ENCODE measurements around the gene ST3GAL5. TPM values are rescaled to one million over a fixed set of nuclear protein-coding genes. Genes with fewer than 3 reads are reported as not detected.

ST3GAL5 gene
- total RNA-seq, 1 experiment from 2014 or later, result 5.9 TPM

- BruUV-seq (replicated peaks), result no TSS peak
- Histone ChIP-seq H3K4me2 (no peak overlapping the region), H3K4me3 (no peak overlapping the region), H3K79me2 (ENCODE audit: low read depth) (0 out of 2 replicates have a peak, but pooled peaks cover 4% of the 10 kb centered on the region), H4K20me1 (ENCODE audit: insufficient read depth) (peaks cover 4% of the 10 kb centered on the region; the same call in 1 of the 2 replicates), H3K27ac (no peak overlapping the region), H3K36me3 (ENCODE audit: low read depth) (0 out of 2 replicates have a peak, but pooled peaks cover 5% of the 10 kb centered on the region), H3K27me3 (ENCODE audit: insufficient read depth, low read depth) (no peaks in the 10 kb centered on the region), H2AFZ (no peak overlapping the region), H3K9me2 (ENCODE audit: insufficient read depth) (no peaks in the 10 kb centered on the region), H3F3A (ENCODE audit: insufficient read depth, low read depth) (no peaks in the 10 kb centered on the region), H3K9me3 (ENCODE audit: insufficient read depth, low read depth) (no peaks in the 10 kb centered on the region), H3K4me1 (replicated peaks; ENCODE audit: insufficient read depth) (no peaks in the 10 kb centered on the region)
- ChIA-PET CTCF (no interaction called here), POLR2A (ENCODE audit: unreplicated experiment) (no interaction called here)
- TF ChIP-seq CTCF (conservative IDR thresholded peaks at IDR 0.05), result no peak
- no peak for TF ChIP-seq EZH2 (IDR thresholded peaks at IDR 0.05; ENCODE audit: low read depth)
- no peak for DNase-seq
- intact Hi-C loops (cut with micrococcal nuclease; ENCODE audit: unreplicated experiment), result no loop called here
Measured at GRCh38 chr2:85872536-85873161, 16.1 kb downstream of the ST3GAL5 start.

- Histone ChIP-seq H3K36me3 (ENCODE audit: low read depth) (0 out of 2 replicates have a peak, but pooled peaks cover 5% of the 10 kb centered on the region), H3K9me3 (ENCODE audit: insufficient read depth, low read depth) (no peaks in the 10 kb centered on the region), H3K4me2 (no peak overlapping the region), H3K79me2 (ENCODE audit: low read depth) (0 out of 2 replicates have a peak, but pooled peaks cover 4% of the 10 kb centered on the region), H3K27ac (no peak overlapping the region), H3K9me2 (ENCODE audit: insufficient read depth) (no peaks in the 10 kb centered on the region), H3K4me1 (replicated peaks; ENCODE audit: insufficient read depth) (no peaks in the 10 kb centered on the region), H4K20me1 (ENCODE audit: insufficient read depth) (peaks cover 4% of the 10 kb centered on the region; the same call in 1 of the 2 replicates), H3F3A (ENCODE audit: insufficient read depth, low read depth) (no peaks in the 10 kb centered on the region), H3K4me3 (no peak overlapping the region), H2AFZ (no peak overlapping the region), H3K27me3 (ENCODE audit: insufficient read depth, low read depth) (no peaks in the 10 kb centered on the region)
- CTCF ChIA-PET, result interaction anchor here (0.7 kb wide), 1 partner anchor 60 kb away, joined by 6 read pairs; no protein-coding TSS in a partner anchor
- DNase-seq, result no peak
- POLR2A ChIA-PET (ENCODE audit: unreplicated experiment), result no interaction called here
- no TSS peak for BruUV-seq (replicated peaks)
- intact Hi-C loops (cut with micrococcal nuclease; ENCODE audit: unreplicated experiment), result no loop called here
- TF ChIP-seq EZH2 (IDR thresholded peaks at IDR 0.05; ENCODE audit: low read depth), result no peak
- no peak for TF ChIP-seq CTCF (conservative IDR thresholded peaks at IDR 0.05)
Measured at GRCh38 chr2:85871494-85872164, 17.2 kb downstream of the ST3GAL5 start.

- CTCF ChIA-PET, result no interaction called here
- Histone ChIP-seq H3K27me3 (ENCODE audit: insufficient read depth, low read depth) (no peaks in the 10 kb centered on the region), H3K79me2 (ENCODE audit: low read depth) (0 out of 2 replicates have a peak, but pooled peaks cover 2% of the 10 kb centered on the region), H2AFZ (no peak overlapping the region), H3K4me2 (no peak overlapping the region), H3K9me3 (ENCODE audit: insufficient read depth, low read depth) (no peaks in the 10 kb centered on the region), H3F3A (ENCODE audit: insufficient read depth, low read depth) (no peaks in the 10 kb centered on the region), H3K9me2 (ENCODE audit: insufficient read depth) (no peaks in the 10 kb centered on the region), H3K27ac (no peak overlapping the region), H3K36me3 (ENCODE audit: low read depth) (0 out of 2 replicates have a peak, but pooled peaks cover 5% of the 10 kb centered on the region), H4K20me1 (ENCODE audit: insufficient read depth) (no peaks in the 10 kb centered on the region), H3K4me1 (replicated peaks; ENCODE audit: insufficient read depth) (no peaks in the 10 kb centered on the region), H3K4me3 (no peak overlapping the region)
- DNase-seq, result no peak
- intact Hi-C loops (cut with micrococcal nuclease; ENCODE audit: unreplicated experiment), result no loop called here
- TF ChIP-seq CTCF (conservative IDR thresholded peaks at IDR 0.05) (no peak), EZH2 (IDR thresholded peaks at IDR 0.05; ENCODE audit: low read depth) (no peak)
- BruUV-seq (replicated peaks), result no TSS peak
- POLR2A ChIA-PET (ENCODE audit: unreplicated experiment), result no interaction called here
Measured at GRCh38 chr2:85868822-85869221, 20.0 kb downstream of the ST3GAL5 start.
